Retinal pigment epithelial cell (primary cell): ENCODE results near the gene CPPED1.
"Not testable (repeated sequence)": the region's sequence is repeated elsewhere in the genome, so short reads cannot be mapped to it uniquely, and the experiment has no call there.

Experiments used
- DNase-seq: peaks from one replicate; pipeline ENCODE4 v3.0.0-alpha.2; 2010; ENCODE audit warnings: low read depth
- H3K4me3 ChIP-seq: 2 replicates; pipeline ENCODE4 v1.5.1; 2011; ENCODE audit warnings: mild to moderate bottlenecking, low read length, control low read depth, moderate library complexity
- TF ChIP-seq, protein P1 (sequence below): conservative IDR thresholded peaks from 2 replicates; pipeline ENCODE4 v1.5.1; 2011; ENCODE audit warnings: low read depth, low read length, control low read depth, inconsistent platforms

The CPPED1 gene

GRCh38 chr16:12798846-12799245 is 4.8 kb downstream of the CPPED1 start:
- TF ChIP-seq, protein P1, sequence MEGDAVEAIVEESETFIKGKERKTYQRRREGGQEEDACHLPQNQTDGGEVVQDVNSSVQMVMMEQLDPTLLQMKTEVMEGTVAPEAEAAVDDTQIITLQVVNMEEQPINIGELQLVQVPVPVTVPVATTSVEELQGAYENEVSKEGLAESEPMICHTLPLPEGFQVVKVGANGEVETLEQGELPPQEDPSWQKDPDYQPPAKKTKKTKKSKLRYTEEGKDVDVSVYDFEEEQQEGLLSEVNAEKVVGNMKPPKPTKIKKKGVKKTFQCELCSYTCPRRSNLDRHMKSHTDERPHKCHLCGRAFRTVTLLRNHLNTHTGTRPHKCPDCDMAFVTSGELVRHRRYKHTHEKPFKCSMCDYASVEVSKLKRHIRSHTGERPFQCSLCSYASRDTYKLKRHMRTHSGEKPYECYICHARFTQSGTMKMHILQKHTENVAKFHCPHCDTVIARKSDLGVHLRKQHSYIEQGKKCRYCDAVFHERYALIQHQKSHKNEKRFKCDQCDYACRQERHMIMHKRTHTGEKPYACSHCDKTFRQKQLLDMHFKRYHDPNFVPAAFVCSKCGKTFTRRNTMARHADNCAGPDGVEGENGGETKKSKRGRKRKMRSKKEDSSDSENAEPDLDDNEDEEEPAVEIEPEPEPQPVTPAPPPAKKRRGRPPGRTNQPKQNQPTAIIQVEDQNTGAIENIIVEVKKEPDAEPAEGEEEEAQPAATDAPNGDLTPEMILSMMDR: no peak

DNA sequence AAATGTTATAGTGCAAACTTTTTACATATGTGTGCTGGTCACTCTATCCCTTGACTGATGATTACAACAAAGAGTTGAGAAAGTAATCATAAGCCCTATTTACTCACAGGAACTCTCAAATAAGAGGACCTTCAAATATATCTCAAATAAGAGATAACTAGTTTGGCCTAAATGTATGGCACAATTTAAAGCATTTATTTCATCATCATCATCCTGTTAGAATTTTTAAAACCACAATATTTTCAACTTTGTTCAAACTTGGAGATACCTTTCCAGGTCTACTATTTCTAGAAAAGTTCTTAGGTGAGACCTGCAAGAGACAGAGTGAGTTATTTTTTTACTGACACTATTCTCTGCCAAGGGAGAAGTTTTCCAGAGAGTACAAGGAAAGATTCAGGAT is 5.5 kb downstream of the CPPED1 start:
- no peak overlapping the region for H3K4me3 ChIP-seq
- no peak for DNase-seq
- TF ChIP-seq, protein P1: no peak

More at GRCh38 chr16:12798846-12799245, 4.8 kb downstream of the CPPED1 start:
- no peak overlapping the region for H3K4me3 ChIP-seq
- peak; percentile 64 for DNase-seq

- H3K4me3 ChIP-seq: no peak overlapping the region
- TF ChIP-seq, protein P1: no peak
- no peak for DNase-seq
These were observed 7.2 kb downstream of the CPPED1 start for GRCh38 chr16:12796498-12796897.

GRCh38 chr16:12794486-12795387 is 8.9 kb downstream of the CPPED1 start:
- TF ChIP-seq, protein P1: no peak
- H3K4me3 ChIP-seq: no peak overlapping the region
- DNase-seq: no peak

DNA sequence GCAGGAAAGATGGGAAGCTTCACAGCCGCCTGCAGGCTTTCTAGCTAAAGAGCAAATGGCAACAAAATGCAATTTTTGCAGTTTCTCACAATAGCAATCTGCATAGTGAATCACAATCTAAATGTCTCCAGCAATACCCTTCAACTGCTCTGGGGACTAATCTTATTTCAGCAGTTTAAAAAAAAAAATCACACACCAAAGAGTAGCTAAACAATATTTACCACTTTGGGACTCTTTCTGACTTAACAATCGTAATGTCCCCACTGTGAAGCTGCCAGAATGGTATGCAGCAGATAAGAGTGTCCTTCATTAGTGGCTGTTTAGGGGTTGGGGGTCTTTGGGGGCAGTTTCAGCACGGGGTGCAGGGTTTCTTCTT is 9.8 kb downstream of the CPPED1 start:
- no peak overlapping the region for H3K4me3 ChIP-seq
- no peak for DNase-seq
- TF ChIP-seq, protein P1: no peak

- TF ChIP-seq, protein P1: no peak
- no peak overlapping the region for H3K4me3 ChIP-seq
- DNase-seq: no peak
These were observed 10.4 kb downstream of the CPPED1 start for GRCh38 chr16:12793120-12793864.

- not testable (repeated sequence) for DNase-seq
These were observed 11.2 kb downstream of the CPPED1 start for GRCh38 chr16:12792528-12792927.

More at GRCh38 chr16:12792528-12792927, 11.2 kb downstream of the CPPED1 start:
- not testable (repeated sequence) for H3K4me3 ChIP-seq
